ENCODE results near the gene ORC5. TPM values are rescaled to one million over a fixed set of nuclear protein-coding genes. Genes with fewer than 3 reads are reported as not detected.
"Not testable (repeated sequence)": the region's sequence is repeated elsewhere in the genome, so short reads cannot be mapped to it uniquely, and the experiment has no call there.

Gene ORC5
- 10 to 100 TPM; 21.5 to 39.7 TPM for total RNA-seq

DNA sequence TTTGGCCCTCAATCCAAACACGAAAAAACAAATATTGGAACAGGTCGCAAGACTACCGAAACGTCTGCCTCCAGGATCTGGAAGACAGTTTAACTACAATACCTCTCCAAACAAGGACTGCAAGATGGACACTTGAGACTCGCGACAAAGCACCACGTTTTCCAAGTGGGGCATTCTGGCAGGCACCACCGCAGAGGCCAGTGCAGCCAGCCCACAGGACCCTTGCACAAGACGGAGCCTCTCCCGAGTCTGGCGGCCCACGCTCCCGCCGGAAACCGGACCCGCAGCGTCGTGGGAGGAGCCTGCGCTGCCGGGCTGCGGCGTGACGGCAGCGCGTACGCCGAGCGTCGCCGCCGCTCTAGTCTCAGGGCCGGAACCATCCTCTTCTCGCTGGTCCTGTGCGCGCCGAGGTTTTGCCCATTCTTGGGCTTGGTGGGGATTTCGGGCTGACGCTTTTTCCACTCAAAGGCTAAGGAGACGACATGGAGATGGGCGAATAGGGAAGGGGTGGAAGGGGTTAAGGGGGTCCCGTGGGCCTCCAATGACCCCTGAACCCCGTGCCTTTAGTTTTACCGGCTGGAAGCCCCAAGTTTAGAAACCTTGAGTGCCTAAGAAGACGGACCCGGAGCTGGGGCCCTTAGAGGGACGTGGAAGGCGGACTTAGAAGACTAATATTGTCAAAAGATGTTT is at the start of gene ORC5:
Gene ORC5, minus strand, starts transcription at position 283 of the 690 bp plus-strand sequence. Its CDS starts 109 bp downstream, at position 174.
- H3K27ac Mint-ChIP-seq, result peak within 1 kb of the TSS; percentile 99
- DNase-seq, result peak; percentile 85 to 86
- peaks cover 7 to 16% of the 10 kb centered on the region in 2 donors for H3K36me3 Mint-ChIP-seq (ENCODE audit: insufficient read depth in 2 of 2)
- H3K27me3 Mint-ChIP-seq (ENCODE audit: low read depth), result peaks cover 20% of the 10 kb centered on the region
- H3K4me1 Mint-ChIP-seq (ENCODE audit: low read depth), result peaks cover 27% of the 10 kb centered on the region
- ATAC-seq (replicated peaks in 1 of 2), result peak; percentile 100
- peak within 1 kb of the TSS; percentile 96 to 100 for H3K4me3 Mint-ChIP-seq
- peaks cover 0 to 5% of the 10 kb centered on the region in 2 donors for H3K9me3 Mint-ChIP-seq

GRCh38 chr7:104255616-104256015 is 47.8 kb upstream of the ORC5 start:
- Mint-ChIP-seq H3K27me3 (ENCODE audit: low read depth) (peaks cover 7% of the 10 kb centered on the region), H3K36me3 (ENCODE audit: insufficient read depth in 2 of 2) (no peaks in the 10 kb centered on the region), H3K9me3 (no peaks in the 10 kb centered on the region)

DNA sequence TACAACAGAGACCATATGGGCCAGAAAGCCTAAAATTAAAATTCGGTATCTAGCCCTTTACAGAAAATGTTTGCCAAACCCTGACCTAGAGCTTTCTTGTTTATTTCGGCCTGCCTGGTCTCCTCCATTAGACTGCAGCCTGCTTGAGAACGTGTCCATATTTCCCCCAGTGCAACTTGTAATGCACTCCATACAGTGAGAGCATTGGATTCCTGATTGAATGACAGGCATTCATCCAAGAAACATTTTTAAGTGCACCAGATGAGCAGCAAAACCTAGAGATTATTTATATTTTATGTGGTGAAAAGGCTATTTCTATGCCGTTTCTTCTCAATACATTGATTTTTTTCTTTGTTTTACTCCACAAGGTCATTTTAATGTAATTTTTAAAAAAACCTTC is 47.4 kb upstream of the ORC5 start:
- H3K4me3 Mint-ChIP-seq, result no peak overlapping the region
- peaks cover 4% of the 10 kb centered on the region for H3K27me3 Mint-ChIP-seq (ENCODE audit: low read depth)
- DNase-seq (no peak), ATAC-seq (replicated peaks in 1 of 2) (no peak)
- no peak overlapping the region for H3K27ac Mint-ChIP-seq
- H3K4me1 Mint-ChIP-seq (ENCODE audit: low read depth), result no peaks in the 10 kb centered on the region
- H3K9me3 Mint-ChIP-seq, result no peaks in the 10 kb centered on the region
- H3K36me3 Mint-ChIP-seq (ENCODE audit: insufficient read depth in 2 of 2), result no peaks in the 10 kb centered on the region

More at GRCh38 chr7:104255616-104256015, 47.8 kb upstream of the ORC5 start:
- no peak for DNase-seq
- Mint-ChIP-seq H3K27ac (no peak overlapping the region), H3K4me1 (ENCODE audit: low read depth) (no peaks in the 10 kb centered on the region), H3K4me3 (no peak overlapping the region)
- ATAC-seq (replicated peaks in 1 of 2), result no peak

GRCh38 chr7:104254696-104255095 is 46.9 kb upstream of the ORC5 start:
- ATAC-seq (replicated peaks in 1 of 2) (no peak), DNase-seq (no peak)
- H3K27ac Mint-ChIP-seq, result no peak overlapping the region
- H3K4me3 Mint-ChIP-seq, result no peak overlapping the region
- no peaks in the 10 kb centered on the region for H3K9me3 Mint-ChIP-seq
- no peaks in the 10 kb centered on the region for H3K36me3 Mint-ChIP-seq (ENCODE audit: insufficient read depth in 2 of 2)
- no peaks in the 10 kb centered on the region for H3K27me3 Mint-ChIP-seq (ENCODE audit: low read depth)
- H3K4me1 Mint-ChIP-seq (ENCODE audit: low read depth), result no peaks in the 10 kb centered on the region

GRCh38 chr7:104252409-104253134 is 44.8 kb upstream of the ORC5 start:
- H3K27me3 Mint-ChIP-seq (ENCODE audit: low read depth), result no peaks in the 10 kb centered on the region
- DNase-seq (no peak), ATAC-seq (replicated peaks in 1 of 2) (no peak)
- no peak overlapping the region for H3K27ac Mint-ChIP-seq
- H3K36me3 Mint-ChIP-seq (ENCODE audit: insufficient read depth in 2 of 2), result no peaks in the 10 kb centered on the region
- no peak overlapping the region for H3K4me3 Mint-ChIP-seq
- H3K4me1 Mint-ChIP-seq (ENCODE audit: low read depth), result no peaks in the 10 kb centered on the region
- H3K9me3 Mint-ChIP-seq, result no peaks in the 10 kb centered on the region

DNA sequence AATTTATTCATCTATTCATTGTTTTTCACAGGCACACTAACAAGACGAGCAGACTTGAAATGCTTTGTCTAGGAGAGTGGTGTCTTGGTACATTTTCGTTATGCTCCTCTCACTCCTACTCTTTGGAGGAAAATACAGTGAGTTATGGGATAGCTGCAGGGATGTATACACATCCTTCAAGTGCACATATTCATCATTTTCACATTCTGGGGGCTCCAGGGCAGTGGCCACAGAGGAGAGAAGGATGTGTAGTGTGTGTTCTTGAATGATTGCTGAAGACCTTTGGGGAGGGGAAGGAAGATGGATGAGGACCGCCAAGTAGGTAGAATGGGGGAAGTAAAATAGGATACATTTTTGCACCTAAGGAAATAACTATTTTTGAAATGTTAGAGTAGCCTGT is 34.8 kb upstream of the ORC5 start:
- Mint-ChIP-seq H3K27ac (no peak overlapping the region), H3K36me3 (ENCODE audit: insufficient read depth in 2 of 2) (no peaks in the 10 kb centered on the region), H3K9me3 (no peaks in the 10 kb centered on the region), H3K27me3 (ENCODE audit: low read depth) (peaks cover 44% of the 10 kb centered on the region), H3K4me1 (ENCODE audit: low read depth) (no peaks in the 10 kb centered on the region), H3K4me3 (no peak overlapping the region)
- ATAC-seq (replicated peaks in 1 of 2) (no peak), DNase-seq (no peak)

DNA sequence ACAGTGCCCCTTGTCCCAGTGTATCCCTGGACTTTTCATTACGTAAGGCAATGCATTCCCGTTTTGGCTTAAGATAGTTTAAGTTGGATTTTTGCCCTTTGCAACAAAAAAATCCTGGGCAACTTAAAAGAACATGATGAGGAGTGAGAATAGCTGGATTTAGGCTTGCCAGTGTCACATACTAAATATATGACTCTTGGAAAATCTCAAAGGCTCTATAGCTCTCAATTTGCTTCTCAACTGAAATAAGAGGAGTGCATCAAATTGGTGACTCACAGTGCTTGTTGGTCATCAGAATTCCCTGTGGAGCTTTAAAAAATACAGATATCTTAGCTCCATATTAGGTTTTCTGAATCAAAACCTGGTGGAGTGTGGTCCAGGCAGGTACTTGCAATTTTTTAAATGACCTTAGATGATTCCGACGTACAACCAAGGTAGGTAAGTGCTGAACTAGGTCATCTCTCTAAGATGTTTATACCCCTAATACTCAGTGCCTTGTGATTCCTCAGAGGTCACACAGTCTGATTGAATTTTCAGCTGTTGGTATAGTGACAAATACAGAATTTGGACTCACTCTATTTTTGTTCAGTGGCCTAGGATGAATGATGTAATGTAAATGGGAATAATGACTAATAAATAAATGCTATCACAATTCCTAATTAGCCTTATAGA is 33.9 kb upstream of the ORC5 start:
- ATAC-seq (replicated peaks in 1 of 2), result no peak
- H3K36me3 Mint-ChIP-seq (ENCODE audit: insufficient read depth in 2 of 2), result no peaks in the 10 kb centered on the region
- DNase-seq, result no peak
- H3K27ac Mint-ChIP-seq, result no peak overlapping the region
- no peaks in the 10 kb centered on the region for H3K9me3 Mint-ChIP-seq
- no peak overlapping the region for H3K4me3 Mint-ChIP-seq
- H3K27me3 Mint-ChIP-seq (ENCODE audit: low read depth), result peaks cover 49% of the 10 kb centered on the region
- no peaks in the 10 kb centered on the region for H3K4me1 Mint-ChIP-seq (ENCODE audit: low read depth)

GRCh38 chr7:104241135-104241534 is 33.3 kb upstream of the ORC5 start:
- Mint-ChIP-seq H3K4me1 (ENCODE audit: low read depth) (no peaks in the 10 kb centered on the region), H3K27ac (peak overlapping the region; percentile 78), H3K36me3 (ENCODE audit: insufficient read depth in 2 of 2) (no peaks in the 10 kb centered on the region)

GRCh38 chr7:104240401-104240800 is 32.6 kb upstream of the ORC5 start:
- ATAC-seq (replicated peaks in 1 of 2), result no peak
- no peak for DNase-seq
- H3K4me3 Mint-ChIP-seq, result no peak overlapping the region
- H3K27me3 Mint-ChIP-seq (ENCODE audit: low read depth), result peaks cover 43% of the 10 kb centered on the region
- no peak overlapping the region for H3K27ac Mint-ChIP-seq
- no peaks in the 10 kb centered on the region for H3K36me3 Mint-ChIP-seq (ENCODE audit: insufficient read depth in 2 of 2)
- H3K9me3 Mint-ChIP-seq, result no peaks in the 10 kb centered on the region
- no peaks in the 10 kb centered on the region for H3K4me1 Mint-ChIP-seq (ENCODE audit: low read depth)

More at GRCh38 chr7:104241135-104241534, 33.3 kb upstream of the ORC5 start:
- peaks cover 46% of the 10 kb centered on the region for H3K27me3 Mint-ChIP-seq (ENCODE audit: low read depth)
- ATAC-seq (replicated peaks in 1 of 2), result no peak
- no peak for DNase-seq
- H3K9me3 Mint-ChIP-seq, result no peaks in the 10 kb centered on the region
- no peak overlapping the region for H3K4me3 Mint-ChIP-seq

GRCh38 chr7:104234990-104235389 is 27.2 kb upstream of the ORC5 start:
- not testable (repeated sequence) for H3K27ac Mint-ChIP-seq; H3K36me3 Mint-ChIP-seq (ENCODE audit: insufficient read depth in 2 of 2); H3K4me1 Mint-ChIP-seq (ENCODE audit: low read depth); DNase-seq; ATAC-seq (replicated peaks in 1 of 2); H3K9me3 Mint-ChIP-seq; H3K4me3 Mint-ChIP-seq
- H3K27me3 Mint-ChIP-seq (ENCODE audit: low read depth), result peaks cover 26% of the 10 kb centered on the region

- Mint-ChIP-seq H3K36me3 (ENCODE audit: insufficient read depth in 2 of 2) (no peaks in the 10 kb centered on the region), H3K27ac (no peak overlapping the region)
These were observed 23.5 kb upstream of the ORC5 start for GRCh38 chr7:104231054-104232046.

GRCh38 chr7:104230606-104231005 is 22.8 kb upstream of the ORC5 start:
- ATAC-seq (replicated peaks in 1 of 2) (no peak), DNase-seq (no peak)
- Mint-ChIP-seq H3K9me3 (no peaks in the 10 kb centered on the region), H3K4me3 (no peak overlapping the region), H3K4me1 (ENCODE audit: low read depth) (no peaks in the 10 kb centered on the region), H3K36me3 (ENCODE audit: insufficient read depth in 2 of 2) (no peaks in the 10 kb centered on the region), H3K27me3 (ENCODE audit: low read depth) (peaks cover 20% of the 10 kb centered on the region), H3K27ac (no peak overlapping the region)

More at GRCh38 chr7:104231054-104232046, 23.5 kb upstream of the ORC5 start:
- DNase-seq (peak; percentile 38 to 45), ATAC-seq (replicated peaks in 1 of 2) (peak; percentile 62 to 75)
- Mint-ChIP-seq H3K4me3 (no peak overlapping the region), H3K4me1 (ENCODE audit: low read depth) (no peaks in the 10 kb centered on the region), H3K9me3 (no peaks in the 10 kb centered on the region), H3K27me3 (ENCODE audit: low read depth) (peaks cover 20% of the 10 kb centered on the region)
